HepG2 (cell line): ENCODE data around the gene TSPAN31. TPM values are rescaled to one million over a fixed set of nuclear protein-coding genes. Genes with fewer than 3 reads are reported as not detected.
A peak's percentile ranks its signal among the peaks of the same experiment; 100 is the strongest.

Experiments
- ARID4A ChIP-seq: sonication (generic); formaldehyde crosslinking; IDR thresholded peaks from 2 replicates; pipeline ENCODE4 v1.5.0; 2020; ENCODE audit warnings: mild to moderate bottlenecking, missing genetic modification reagents, borderline replicate concordance
- FOXO1 ChIP-seq: sonication (generic); formaldehyde crosslinking; IDR thresholded peaks from 2 replicates; pipeline ENCODE4 v1.4.0; 2020; ENCODE audit warnings: missing genetic modification reagents
- GABPA ChIP-seq, 2 experiments: IDR thresholded peaks; 2 replicates each; pipeline ENCODE4 v1.6.1; 2011 to 2016; ENCODE audit warnings: low read depth in 2 of 2, low read length in 1 of 2, missing biosample characterization in 1 of 2, missing genetic modification characterization in 1 of 2
- HMG20A ChIP-seq: IDR thresholded peaks from 2 replicates; pipeline ENCODE4 v1.6.1; 2016; ENCODE audit warnings: borderline replicate concordance
- KMT2A ChIP-seq: sonication (generic); formaldehyde crosslinking; IDR thresholded peaks from 2 replicates; pipeline ENCODE4 v1.4.0; 2020; ENCODE audit warnings: missing genetic modification reagents
- SOX6 ChIP-seq, 2 experiments: fragments of 450-650 bp in 1 of 2; sonication (generic) in 1 of 2; formaldehyde crosslinking in 1 of 2; IDR thresholded peaks; 2 replicates each; pipeline versions ENCODE4 v1.4.0 to v1.6.1; 2017 to 2020; ENCODE audit warnings: antibody characterized with exemption in 1 of 2, mild to moderate bottlenecking in 1 of 2, missing genetic modification reagents in 1 of 2
- STAG1 ChIP-seq: sonication (generic); formaldehyde crosslinking; IDR thresholded peaks from 2 replicates; pipeline ENCODE4 v1.4.0; 2020; ENCODE audit warnings: missing genetic modification reagents
- ZNF562 ChIP-seq: sonication (generic); formaldehyde crosslinking; IDR thresholded peaks from 2 replicates; pipeline ENCODE4 v1.8.0; 2022; ENCODE audit warnings: missing genetic modification reagents, borderline replicate concordance
- polyA plus RNA-seq, 8 experiments: library from polyadenylated mRNA; depleted of rRNA in 3 of 8; stranded (reverse) in 7 of 8; unstranded in 1 of 8; fragments of >200 nt; fragmentation: Illumina TruSeq in 4 of 8; extraction: Trizol in 4 of 8; gene quantifications; 2 replicates each; pipeline versions ENCODE4 v1.2.1 to v1.2.3, GENCODE V29; 2011 to 2016; ENCODE audit warnings: low read depth in 4 of 8, missing spikeins in 1 of 8, mixed read lengths in 1 of 8; ENCODE audit not compliant: insufficient read depth in 1 of 8
- total RNA-seq, 5 experiments: library from RNA; depleted of rRNA; stranded (reverse); fragments of >200 nt; fragmentation: Illumina TruSeq; extraction: Trizol; gene quantifications; 2 replicates each; pipeline ENCODE4 v1.2.3, GENCODE V29; 2016; ENCODE audit warnings: low read depth in 1 of 5
- TF ChIP-seq, protein P1 (sequence below): sonication (generic); formaldehyde crosslinking; conservative IDR thresholded peaks from 2 replicates; pipeline ENCODE4 v1.5.0; 2020; ENCODE audit warnings: missing genetic modification reagents
- TF ChIP-seq, protein P2 (sequence below): sonication (generic); formaldehyde crosslinking; conservative IDR thresholded peaks from 2 replicates; pipeline ENCODE4 v1.8.0; 2022; ENCODE audit warnings: mild to moderate bottlenecking, moderate library complexity, missing genetic modification reagents
- TF ChIP-seq, protein P3 (sequence below): sonication (generic); formaldehyde crosslinking; IDR thresholded peaks from 2 replicates; pipeline ENCODE4 v1.4.0; 2020; ENCODE audit warnings: missing genetic modification reagents

TSPAN31 gene
- total and polyA plus RNA-seq, 2 of the 13 experiments (the other 11 are each of a cell fraction or from before 2014, with no cell fraction given) = 10.4 to 24.6 TPM

- no peak for TF ChIP-seq SOX6 (IDR thresholded peaks at IDR 0.05)
- no peak for TF ChIP-seq SOX6 (CRISPR knock-in tag; IDR thresholded peaks at IDR 0.05)
- TF ChIP-seq HMG20A = no peak
- no peak for TF ChIP-seq KMT2A (CRISPR knock-in tag)
- TF ChIP-seq, protein P1, sequence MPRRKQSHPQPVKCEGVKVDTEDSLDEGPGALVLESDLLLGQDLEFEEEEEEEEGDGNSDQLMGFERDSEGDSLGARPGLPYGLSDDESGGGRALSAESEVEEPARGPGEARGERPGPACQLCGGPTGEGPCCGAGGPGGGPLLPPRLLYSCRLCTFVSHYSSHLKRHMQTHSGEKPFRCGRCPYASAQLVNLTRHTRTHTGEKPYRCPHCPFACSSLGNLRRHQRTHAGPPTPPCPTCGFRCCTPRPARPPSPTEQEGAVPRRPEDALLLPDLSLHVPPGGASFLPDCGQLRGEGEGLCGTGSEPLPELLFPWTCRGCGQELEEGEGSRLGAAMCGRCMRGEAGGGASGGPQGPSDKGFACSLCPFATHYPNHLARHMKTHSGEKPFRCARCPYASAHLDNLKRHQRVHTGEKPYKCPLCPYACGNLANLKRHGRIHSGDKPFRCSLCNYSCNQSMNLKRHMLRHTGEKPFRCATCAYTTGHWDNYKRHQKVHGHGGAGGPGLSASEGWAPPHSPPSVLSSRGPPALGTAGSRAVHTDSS (CRISPR knock-in tag) = no peak
- TF ChIP-seq ZNF562 (CRISPR knock-in tag) = no peak
- peak; percentile 20; the same call in 1 of the 2 replicates for TF ChIP-seq ARID4A
- 0 out of 2 replicates have a peak, but pooled peaks have one; percentile 33 for TF ChIP-seq FOXO1 (CRISPR knock-in tag)
- TF ChIP-seq, protein P2, sequence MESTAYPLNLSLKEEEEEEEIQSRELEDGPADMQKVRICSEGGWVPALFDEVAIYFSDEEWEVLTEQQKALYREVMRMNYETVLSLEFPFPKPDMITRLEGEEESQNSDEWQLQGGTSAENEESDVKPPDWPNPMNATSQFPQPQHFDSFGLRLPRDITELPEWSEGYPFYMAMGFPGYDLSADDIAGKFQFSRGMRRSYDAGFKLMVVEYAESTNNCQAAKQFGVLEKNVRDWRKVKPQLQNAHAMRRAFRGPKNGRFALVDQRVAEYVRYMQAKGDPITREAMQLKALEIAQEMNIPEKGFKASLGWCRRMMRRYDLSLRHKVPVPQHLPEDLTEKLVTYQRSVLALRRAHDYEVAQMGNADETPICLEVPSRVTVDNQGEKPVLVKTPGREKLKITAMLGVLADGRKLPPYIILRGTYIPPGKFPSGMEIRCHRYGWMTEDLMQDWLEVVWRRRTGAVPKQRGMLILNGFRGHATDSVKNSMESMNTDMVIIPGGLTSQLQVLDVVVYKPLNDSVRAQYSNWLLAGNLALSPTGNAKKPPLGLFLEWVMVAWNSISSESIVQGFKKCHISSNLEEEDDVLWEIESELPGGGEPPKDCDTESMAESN (CRISPR knock-in tag) = no peak
- TF ChIP-seq GABPA (IDR thresholded peaks at IDR 0.05; ENCODE audit: low read depth, low read length) = no peak
- TF ChIP-seq GABPA (CRISPR knock-in tag; IDR thresholded peaks at IDR 0.05; ENCODE audit: low read depth) = peak; percentile 53; the same call in 1 of the 2 replicates
- TF ChIP-seq, protein P3, sequence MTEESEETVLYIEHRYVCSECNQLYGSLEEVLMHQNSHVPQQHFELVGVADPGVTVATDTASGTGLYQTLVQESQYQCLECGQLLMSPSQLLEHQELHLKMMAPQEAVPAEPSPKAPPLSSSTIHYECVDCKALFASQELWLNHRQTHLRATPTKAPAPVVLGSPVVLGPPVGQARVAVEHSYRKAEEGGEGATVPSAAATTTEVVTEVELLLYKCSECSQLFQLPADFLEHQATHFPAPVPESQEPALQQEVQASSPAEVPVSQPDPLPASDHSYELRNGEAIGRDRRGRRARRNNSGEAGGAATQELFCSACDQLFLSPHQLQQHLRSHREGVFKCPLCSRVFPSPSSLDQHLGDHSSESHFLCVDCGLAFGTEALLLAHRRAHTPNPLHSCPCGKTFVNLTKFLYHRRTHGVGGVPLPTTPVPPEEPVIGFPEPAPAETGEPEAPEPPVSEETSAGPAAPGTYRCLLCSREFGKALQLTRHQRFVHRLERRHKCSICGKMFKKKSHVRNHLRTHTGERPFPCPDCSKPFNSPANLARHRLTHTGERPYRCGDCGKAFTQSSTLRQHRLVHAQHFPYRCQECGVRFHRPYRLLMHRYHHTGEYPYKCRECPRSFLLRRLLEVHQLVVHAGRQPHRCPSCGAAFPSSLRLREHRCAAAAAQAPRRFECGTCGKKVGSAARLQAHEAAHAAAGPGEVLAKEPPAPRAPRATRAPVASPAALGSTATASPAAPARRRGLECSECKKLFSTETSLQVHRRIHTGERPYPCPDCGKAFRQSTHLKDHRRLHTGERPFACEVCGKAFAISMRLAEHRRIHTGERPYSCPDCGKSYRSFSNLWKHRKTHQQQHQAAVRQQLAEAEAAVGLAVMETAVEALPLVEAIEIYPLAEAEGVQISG (CRISPR knock-in tag) = 0 out of 2 replicates have a peak, but pooled peaks have one; percentile 14
- peak; percentile 36 for TF ChIP-seq STAG1 (CRISPR knock-in tag)
- TF ChIP-seq, all 625 proteins: peak for 11
Measured at GRCh38 chr12:57741844-57742738, 2.7 kb upstream of the TSPAN31 start (continued).
